GM19397 (cell line): ENCODE data around the gene FNBP1.

Experiments used
- ATAC-seq: cut with Tn5 transposase; IDR thresholded peaks from one replicate; pipeline ENCODE4 v1.9.1; 2021; ENCODE audit warnings: mild to moderate bottlenecking, moderate library complexity; ENCODE audit not compliant: unreplicated experiment

FNBP1 gene

DNA sequence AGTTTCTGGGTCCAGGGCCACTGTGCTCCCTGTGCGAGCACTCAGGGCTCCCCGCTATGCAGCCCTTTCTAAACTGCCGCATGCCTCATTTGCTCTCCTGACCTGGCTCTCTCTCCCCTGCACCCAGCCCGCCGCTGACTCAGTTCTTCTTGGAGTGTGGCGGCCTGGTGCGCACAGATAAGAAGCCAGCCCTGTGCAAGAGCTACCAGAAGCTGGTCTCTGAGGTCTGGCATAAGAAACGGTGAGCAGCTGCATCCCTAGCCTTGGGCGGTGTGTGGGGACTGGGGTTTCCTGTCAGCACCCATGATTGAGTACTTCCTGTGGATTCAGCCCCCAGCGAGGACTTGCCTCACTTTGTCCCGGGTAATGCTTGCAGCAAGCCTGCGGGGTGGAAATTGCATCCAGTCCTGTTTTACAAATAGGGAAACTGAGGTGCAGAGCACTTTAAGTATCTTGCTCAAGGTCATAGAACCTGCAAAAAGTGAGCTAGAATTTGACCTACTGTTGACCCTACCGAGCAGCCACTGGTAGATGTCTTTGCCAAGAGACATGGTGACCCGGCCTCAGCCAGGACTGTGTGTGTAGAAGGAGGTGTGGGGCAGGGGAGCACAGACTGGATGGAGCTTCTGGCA, 179.8 kb downstream of the FNBP1 start:
- ATAC-seq: no peak

GRCh38 chr9:129861447-129861827, 181.6 kb downstream of the FNBP1 start:
- no peak for ATAC-seq

DNA sequence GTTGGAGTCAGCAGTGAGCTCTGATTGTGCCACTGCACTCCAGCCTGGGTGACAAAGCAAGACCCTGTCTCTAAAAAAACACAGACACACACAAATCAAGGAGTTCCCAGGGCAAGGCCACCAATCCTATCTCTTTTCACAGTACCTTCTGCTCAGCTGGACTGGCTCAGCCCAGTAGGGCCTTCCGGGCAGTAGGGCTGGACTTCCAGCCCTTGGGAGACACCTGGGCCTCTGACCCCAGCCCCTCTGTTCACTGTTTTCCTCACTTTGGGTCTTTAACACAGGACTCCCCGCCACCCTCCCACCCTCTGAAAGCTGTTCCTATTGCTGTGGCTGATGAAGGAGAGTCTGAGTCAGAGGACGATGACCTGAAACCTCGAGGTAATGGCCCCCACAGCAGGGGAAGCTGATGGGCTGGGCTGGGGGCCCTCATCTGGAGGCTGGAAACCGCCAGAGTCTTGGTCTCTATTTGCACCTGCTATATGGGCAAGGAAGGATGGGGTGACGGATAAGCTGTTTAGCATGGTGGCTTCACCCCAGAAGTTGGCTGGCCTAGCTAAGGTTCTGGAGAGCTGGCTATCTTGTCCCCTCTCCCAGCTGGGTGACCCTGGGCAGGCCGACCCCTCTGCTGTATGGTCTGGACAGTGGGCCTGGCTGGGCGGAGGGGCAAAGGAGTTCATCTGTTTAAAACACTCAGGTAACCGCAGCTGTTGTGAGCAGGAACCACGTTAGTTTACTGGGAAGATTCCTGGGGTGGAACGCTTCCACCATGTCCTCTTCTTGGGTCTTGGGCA, 182.1 kb downstream of the FNBP1 start:
- ATAC-seq: no peak

- ATAC-seq: no peak
Observed at GRCh38 chr9:129858167-129858962, 184.6 kb downstream of the FNBP1 start.

GRCh38 chr9:129857207-129857606, 185.8 kb downstream of the FNBP1 start:
- no peak for ATAC-seq

DNA sequence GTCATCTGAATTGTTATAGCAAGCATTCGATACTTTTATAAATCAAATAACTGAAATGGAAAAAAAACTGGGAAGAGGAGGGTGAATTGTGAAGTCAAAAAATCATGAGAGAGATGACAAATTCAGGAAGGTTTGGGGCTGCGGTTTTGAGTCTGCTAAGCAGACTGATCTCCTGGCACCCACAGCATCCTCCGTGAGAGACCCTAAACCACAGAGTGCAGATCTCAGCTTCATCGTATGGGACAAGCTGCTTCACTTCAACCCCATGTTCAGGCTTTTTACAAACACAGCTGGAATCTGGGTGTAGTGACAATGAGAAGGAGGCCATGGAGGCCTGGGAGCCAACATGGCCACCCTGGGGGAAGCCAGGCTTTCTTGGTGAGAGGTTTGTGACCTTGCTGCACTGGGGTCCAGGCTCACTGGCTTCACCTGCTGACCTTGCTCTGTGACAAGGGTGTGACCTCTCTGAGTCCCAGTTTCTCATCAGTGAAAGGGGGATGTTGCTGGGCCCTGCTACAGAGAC, 188.3 kb downstream of the FNBP1 start:
- ATAC-seq: no peak

DNA sequence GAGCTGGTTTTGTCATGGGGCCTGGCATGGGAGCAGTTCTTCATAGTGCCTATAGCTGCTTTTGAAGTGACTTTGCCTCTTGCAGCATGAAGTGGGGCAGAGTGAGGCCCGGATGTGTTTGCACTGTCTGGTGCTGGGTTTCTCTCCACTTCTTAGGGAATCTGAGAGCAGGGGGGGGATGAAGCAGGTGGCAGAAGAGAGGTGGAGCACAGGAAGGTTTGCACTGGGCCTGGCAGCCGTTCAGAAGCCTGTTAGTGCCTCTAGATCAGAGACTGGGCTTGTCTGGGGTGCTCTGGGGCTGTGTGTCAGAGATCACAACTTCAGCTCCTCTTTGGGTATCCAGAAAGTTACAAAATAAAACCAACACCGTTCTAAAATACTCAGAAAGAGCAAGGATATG, 189.4 kb downstream of the FNBP1 start:
- no peak for ATAC-seq

- no peak for ATAC-seq
Observed at GRCh38 chr9:129852579-129852978, 190.4 kb downstream of the FNBP1 start.

- no peak for ATAC-seq
Observed at GRCh38 chr9:129851821-129852220, 191.2 kb downstream of the FNBP1 start.

- ATAC-seq: no peak
Observed at GRCh38 chr9:129850821-129851550, 192.0 kb downstream of the FNBP1 start.

DNA sequence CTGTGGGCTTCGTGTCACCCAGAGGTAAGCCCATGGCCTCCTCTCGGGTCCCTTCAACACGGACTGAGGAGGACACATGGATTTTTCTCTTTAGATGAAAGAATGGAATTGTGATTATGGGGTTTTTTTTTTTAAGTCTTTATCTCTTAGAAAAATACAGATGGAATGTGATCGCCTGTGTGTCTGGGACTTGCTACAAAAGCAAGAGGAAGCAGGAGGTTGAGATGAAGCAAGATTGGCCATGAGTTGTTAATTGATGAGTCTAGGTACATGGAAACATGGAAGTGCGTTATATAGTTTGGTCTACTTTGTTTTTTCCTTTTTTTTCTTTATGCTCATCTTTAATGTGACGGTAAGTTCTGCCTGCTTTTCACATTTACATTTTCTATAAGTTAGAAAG, 193.1 kb downstream of the FNBP1 start:
- no peak for ATAC-seq

GRCh38 chr9:129848712-129849441, 194.1 kb downstream of the FNBP1 start:
- ATAC-seq: no peak

- no peak for ATAC-seq
Observed at GRCh38 chr9:129845373-129845772, 197.6 kb downstream of the FNBP1 start.

GRCh38 chr9:129841071-129841470, 201.9 kb downstream of the FNBP1 start:
- no peak for ATAC-seq

GRCh38 chr9:129840034-129840433, 203.0 kb downstream of the FNBP1 start:
- no peak for ATAC-seq

- ATAC-seq: no peak
Observed at GRCh38 chr9:129839324-129840023, 203.5 kb downstream of the FNBP1 start.

DNA sequence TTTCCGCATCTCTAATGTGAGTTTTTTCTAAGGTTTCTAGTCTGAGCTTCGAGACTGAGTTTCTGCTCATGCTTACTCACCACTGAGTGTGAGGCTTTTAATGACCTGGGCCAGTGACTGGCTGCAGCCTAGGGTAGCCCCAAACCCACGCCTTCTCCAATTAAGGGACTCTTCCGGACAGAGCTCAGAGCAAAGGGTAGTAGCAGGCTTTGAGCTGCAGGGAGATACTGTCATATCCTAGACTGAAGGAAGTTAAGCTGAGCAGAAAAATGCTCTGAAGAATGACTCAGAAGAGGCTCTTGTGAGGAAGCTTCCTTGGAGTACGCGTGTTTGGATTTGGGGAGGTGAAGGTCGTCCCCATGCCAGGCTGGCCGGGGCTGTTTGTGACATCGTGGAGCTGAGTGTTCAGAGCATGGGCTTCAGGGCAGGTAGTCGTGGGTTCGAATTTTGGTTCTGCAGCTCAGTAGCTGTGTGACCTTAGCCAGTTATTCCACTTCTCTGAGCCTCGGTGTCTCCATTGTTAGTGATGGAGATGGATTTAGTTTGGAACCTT, 204.2 kb downstream of the FNBP1 start:
- ATAC-seq: no peak
